Stimulated activated naive CD8-positive, alpha-beta T cell treated with anti-CD3 and anti-CD28 coated beads, Interleukin-15, Interleukin-2, amounts not matched to agents 100 ng/mL and 50 ng/mL, for 24 hours (primary cell): ENCODE measurements around the gene TXNRD2.

Experiments
- H3K27ac Mint-ChIP-seq: one replicate; pipeline ENCODE4 v1.8.0; 2021; ENCODE audit warnings: mild to moderate bottlenecking, mixed read lengths
- H3K27me3 Mint-ChIP-seq: one replicate; pipeline ENCODE4 v1.8.0; 2021; ENCODE audit warnings: mixed read lengths
- H3K36me3 Mint-ChIP-seq: one replicate; pipeline ENCODE4 v1.8.0; 2021; ENCODE audit warnings: low read depth, mixed read lengths
- H3K4me1 Mint-ChIP-seq: one replicate; pipeline ENCODE4 v1.8.0; 2021; ENCODE audit warnings: low read depth, mixed read lengths
- H3K4me3 Mint-ChIP-seq: one replicate; pipeline ENCODE4 v1.8.0; 2021; ENCODE audit warnings: mild to moderate bottlenecking, mixed read lengths
- H3K9me3 Mint-ChIP-seq: one replicate; pipeline ENCODE4 v1.8.0; 2021; ENCODE audit warnings: mixed read lengths

TXNRD2 gene

GRCh38 chr22:19873138-19873959, 68.3 kb downstream of the TXNRD2 start:
- Mint-ChIP-seq H3K36me3 (no peaks in the 10 kb centered on the region), H3K4me1 (peaks cover 8% of the 10 kb centered on the region), H3K27me3 (no peaks in the 10 kb centered on the region), H3K9me3 (no peaks in the 10 kb centered on the region), H3K27ac (no peak overlapping the region), H3K4me3 (no peak overlapping the region)

DNA sequence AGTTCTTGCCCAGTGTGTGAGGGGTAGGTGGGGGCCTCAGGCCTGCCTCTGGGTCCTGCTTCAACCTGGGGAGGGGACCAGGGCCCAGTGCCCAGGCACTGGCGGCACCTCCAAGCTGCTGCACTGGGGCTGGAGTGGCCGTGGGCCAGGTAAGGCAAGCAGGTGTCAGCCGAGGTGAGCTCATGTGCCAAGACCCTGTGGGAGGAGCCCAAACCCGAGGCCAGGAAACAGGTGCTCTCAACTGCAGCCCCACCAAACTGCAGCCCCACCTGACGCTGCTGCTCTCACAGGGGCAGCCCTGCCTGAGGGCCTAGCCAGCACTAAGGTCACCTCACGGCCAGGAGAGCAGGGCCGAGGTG, 68.9 kb downstream of the TXNRD2 start:
- Mint-ChIP-seq H3K4me1 (peaks cover 8% of the 10 kb centered on the region), H3K4me3 (no peak overlapping the region), H3K27me3 (no peaks in the 10 kb centered on the region), H3K36me3 (no peaks in the 10 kb centered on the region), H3K27ac (no peak overlapping the region), H3K9me3 (no peaks in the 10 kb centered on the region)

DNA sequence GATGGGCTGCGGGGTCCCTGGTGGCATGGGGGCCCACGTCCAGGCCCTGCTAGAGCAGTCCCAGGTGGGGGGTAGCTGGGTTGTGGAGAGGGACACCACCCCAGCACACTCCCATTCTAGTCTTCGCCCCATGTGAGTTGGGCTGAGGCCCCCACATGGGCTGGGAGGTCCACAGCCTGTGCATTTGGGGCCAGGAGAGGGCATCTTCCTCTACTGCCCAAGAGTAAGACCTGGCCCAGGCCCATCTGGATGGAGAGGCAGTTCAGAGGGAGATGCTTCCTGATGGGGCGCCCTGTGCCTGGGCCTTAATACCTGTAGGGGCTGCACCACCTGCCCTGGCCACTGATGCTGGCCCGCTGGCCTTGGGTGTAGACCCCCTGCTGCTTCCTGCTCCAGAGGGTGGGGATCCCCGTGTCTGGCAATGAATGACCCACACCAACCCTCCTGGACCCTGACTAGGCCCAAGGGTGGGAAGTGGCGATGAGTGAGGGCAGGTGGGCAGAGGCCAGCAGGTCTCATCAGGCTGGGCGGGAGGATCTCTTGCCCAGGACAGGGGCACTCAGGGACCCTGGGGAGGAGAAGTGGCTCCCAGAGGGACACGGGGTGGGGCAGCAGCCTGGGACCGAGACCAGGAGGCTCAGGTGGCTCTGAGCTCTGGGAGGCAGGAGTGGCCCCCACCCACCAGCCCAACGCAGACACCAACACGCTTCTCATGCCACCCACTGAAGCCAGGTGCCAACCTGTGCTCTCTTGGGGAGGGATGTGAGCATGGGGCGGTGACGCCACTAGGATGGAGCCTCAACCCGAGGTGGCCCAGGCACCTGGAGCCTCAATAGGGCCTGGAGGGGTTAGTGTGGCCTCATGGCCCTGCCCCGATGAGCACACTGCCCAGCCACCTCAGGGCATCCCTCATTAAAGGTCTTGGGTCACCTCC, 69.5 kb downstream of the TXNRD2 start:
- Mint-ChIP-seq H3K27me3 (no peaks in the 10 kb centered on the region), H3K36me3 (no peaks in the 10 kb centered on the region), H3K4me1 (peaks cover 8% of the 10 kb centered on the region), H3K27ac (no peak overlapping the region), H3K9me3 (no peaks in the 10 kb centered on the region), H3K4me3 (no peak overlapping the region)

DNA sequence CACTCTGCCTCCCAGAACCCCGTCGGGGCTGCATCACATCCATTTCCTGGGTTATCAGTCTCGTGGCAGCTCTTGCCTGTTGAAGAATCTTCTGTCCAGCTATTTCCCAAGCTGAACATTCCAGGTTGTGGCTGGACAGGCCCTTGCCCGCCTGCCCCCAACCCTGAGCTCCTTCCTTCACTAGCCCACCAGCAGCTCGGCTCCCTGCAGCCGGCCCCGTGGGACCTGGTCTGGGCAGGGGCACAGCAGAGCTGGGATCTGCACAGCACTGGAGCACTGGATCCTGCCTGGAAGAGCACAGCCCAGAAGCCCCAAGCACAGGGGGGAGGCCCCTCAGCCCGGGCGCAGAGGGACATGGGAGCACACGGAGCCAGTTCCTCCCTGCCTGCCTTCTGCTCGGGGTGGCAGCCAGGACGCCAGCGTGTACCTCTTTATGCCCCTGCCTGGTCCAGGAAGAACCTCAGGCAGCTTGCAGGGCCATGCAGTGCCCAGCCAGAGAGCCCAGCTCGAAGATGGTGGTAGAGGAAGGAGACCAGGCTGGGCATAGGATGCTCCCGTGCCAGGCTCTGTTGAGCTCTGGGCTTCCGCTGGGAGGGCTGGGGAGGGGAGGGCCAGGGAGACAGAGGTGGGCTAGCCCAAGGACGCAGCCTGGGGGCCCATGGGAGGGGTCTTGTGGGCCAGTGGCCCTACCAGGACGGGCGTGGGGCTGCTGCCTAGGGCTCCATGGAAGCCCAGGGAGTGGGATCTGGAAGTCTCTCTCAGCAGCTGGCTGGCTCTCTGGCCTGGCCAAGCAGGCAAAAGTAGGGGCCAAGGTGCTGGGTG, 70.4 kb downstream of the TXNRD2 start:
- Mint-ChIP-seq H3K4me3 (no peak overlapping the region), H3K9me3 (no peaks in the 10 kb centered on the region), H3K27me3 (no peaks in the 10 kb centered on the region), H3K4me1 (peaks cover 8% of the 10 kb centered on the region), H3K27ac (no peak overlapping the region), H3K36me3 (no peaks in the 10 kb centered on the region)

- Mint-ChIP-seq H3K4me1 (peaks cover 8% of the 10 kb centered on the region), H3K36me3 (no peaks in the 10 kb centered on the region), H3K4me3 (no peak overlapping the region), H3K27ac (no peak overlapping the region), H3K27me3 (no peaks in the 10 kb centered on the region), H3K9me3 (no peaks in the 10 kb centered on the region)
These were observed 71.2 kb downstream of the TXNRD2 start for GRCh38 chr22:19870153-19871022.

DNA sequence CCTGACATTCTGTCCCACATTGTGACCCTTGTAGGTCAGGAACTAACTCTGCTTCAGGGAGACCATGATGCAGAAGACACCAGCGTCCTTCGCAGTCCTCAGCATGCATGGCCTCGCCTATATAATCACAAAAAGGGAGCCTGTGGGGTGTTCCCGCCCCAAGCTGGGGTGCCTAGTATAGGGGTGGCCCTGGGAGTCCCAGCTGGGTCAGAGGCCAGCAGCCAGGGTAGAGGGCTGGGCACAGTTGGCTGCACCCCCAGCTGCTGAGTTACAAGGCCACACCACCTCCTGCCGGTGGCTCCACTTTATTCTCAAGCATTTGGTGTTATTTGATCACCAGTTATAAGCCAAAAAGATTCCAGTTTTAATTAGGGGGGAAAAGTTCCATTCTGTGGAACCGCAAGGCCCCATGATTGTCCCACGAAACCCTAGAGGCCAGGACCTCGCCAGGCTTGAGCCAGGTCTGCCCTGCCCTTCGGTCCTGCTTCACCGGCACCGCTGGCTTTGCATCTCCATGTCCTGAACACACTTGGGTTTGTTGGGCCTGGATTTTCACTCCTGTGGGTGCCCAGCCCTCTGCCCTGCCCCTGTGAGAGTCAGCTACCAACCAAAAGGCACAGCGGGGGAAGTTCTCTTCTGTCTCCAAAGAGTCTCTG, 72.0 kb downstream of the TXNRD2 start:
- Mint-ChIP-seq H3K9me3 (no peaks in the 10 kb centered on the region), H3K27ac (no peak overlapping the region), H3K36me3 (no peaks in the 10 kb centered on the region), H3K4me3 (no peak overlapping the region), H3K27me3 (no peaks in the 10 kb centered on the region), H3K4me1 (peaks cover 8% of the 10 kb centered on the region)

GRCh38 chr22:19868773-19869471, 72.7 kb downstream of the TXNRD2 start:
- H3K4me3 Mint-ChIP-seq: no peak overlapping the region
- peaks cover 1% of the 10 kb centered on the region for H3K4me1 Mint-ChIP-seq
- no peaks in the 10 kb centered on the region for H3K36me3 Mint-ChIP-seq
- H3K27ac Mint-ChIP-seq: no peak overlapping the region
- H3K9me3 Mint-ChIP-seq: no peaks in the 10 kb centered on the region
- no peaks in the 10 kb centered on the region for H3K27me3 Mint-ChIP-seq

DNA sequence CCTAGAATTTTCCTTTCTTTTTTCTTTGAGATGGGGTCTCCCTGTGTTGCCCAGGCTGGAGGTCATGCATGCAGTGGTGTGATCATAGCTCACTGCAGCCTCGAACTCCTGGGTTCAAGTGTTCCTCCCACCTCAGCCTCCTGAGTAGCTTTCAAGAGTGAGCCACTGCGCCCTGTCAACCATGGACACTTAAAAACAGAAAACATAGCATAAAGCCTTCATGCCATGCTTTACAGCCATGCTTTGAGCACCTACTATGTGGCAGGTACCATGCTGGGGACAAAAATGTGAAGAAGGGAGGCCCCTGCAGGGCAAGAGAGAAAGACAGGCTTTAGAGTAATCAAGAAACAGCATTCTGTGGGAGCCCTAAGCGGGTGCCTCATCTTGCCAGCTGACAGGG, 73.3 kb downstream of the TXNRD2 start:
- H3K4me3 Mint-ChIP-seq: no peak overlapping the region
- no peaks in the 10 kb centered on the region for H3K4me1 Mint-ChIP-seq
- H3K27me3 Mint-ChIP-seq: no peaks in the 10 kb centered on the region
- H3K9me3 Mint-ChIP-seq: no peaks in the 10 kb centered on the region
- no peak overlapping the region for H3K27ac Mint-ChIP-seq
- no peaks in the 10 kb centered on the region for H3K36me3 Mint-ChIP-seq

DNA sequence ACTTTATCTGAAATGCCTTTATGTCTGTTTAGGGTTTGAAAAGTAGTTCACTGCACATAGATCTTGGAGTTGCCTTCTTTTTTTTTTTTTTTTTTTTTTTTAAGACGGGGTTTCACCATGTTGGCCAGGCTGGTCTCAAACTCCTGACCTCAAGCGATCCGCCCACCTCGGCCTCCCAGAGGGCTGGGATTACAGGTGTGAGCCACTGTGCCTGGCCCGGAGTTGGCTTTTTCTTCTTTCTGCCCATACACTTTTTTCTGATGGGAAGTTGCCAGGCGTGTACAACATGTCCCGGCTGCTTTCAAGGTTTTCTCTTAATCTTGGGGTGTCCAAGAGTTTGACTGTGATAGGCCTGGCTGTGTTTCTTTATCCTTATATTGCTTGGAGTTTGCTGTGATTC, 74.0 kb downstream of the TXNRD2 start:
- Mint-ChIP-seq H3K9me3 (no peaks in the 10 kb centered on the region), H3K27ac (no peak overlapping the region), H3K36me3 (no peaks in the 10 kb centered on the region), H3K4me1 (no peaks in the 10 kb centered on the region), H3K4me3 (no peak overlapping the region), H3K27me3 (no peaks in the 10 kb centered on the region)

DNA sequence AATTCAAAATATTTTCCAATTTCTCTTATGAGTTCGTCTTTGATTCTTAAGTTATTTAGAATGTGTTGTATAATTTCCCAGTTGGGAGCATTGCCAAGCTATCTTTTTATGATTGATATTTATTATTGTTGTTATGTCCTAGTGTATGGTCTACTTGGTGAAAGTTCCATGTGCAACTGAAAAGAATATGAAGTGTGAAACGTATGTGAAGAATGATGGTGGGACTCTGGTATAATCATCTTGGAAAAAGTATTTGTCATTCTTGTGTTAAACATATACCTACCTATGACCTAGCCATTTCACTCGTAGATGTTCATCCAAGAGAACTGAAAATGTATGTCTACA, 75.0 kb downstream of the TXNRD2 start:
- no peak overlapping the region for H3K4me3 Mint-ChIP-seq
- H3K4me1 Mint-ChIP-seq: no peaks in the 10 kb centered on the region
- H3K36me3 Mint-ChIP-seq: no peaks in the 10 kb centered on the region
- H3K27ac Mint-ChIP-seq: no peak overlapping the region
- H3K9me3 Mint-ChIP-seq: no peaks in the 10 kb centered on the region
- no peaks in the 10 kb centered on the region for H3K27me3 Mint-ChIP-seq

DNA sequence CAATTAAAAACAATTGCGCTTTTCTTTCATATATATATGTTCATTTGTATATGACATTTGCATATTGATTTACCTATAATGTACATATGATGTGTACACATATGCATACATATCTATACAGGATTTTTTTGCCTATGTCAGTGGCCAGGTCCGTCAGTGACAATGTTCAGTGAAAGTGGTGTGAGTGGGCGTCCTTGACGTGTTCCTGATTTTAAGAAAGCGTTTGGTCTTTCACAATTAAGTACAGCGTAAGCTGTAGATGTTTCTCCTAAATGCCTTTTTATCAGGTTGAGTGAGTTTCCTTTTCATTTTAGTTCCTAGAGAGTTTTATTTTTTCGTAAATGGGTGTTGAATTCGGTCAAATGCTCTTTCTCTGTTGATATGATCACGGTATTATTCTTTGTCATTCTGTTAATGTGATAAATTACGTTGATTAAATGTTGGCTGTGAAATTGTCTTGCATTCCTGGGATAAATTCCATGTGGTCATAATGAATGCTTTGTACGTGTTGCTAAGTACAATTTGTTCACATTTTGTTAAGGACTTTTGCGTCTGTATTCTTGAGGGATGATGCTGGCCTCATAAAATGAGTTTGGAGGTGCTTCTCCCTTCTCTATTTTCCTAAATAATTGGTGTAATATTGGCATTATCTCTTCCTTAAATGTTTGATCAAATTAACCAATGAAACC, 76.3 kb downstream of the TXNRD2 start:
- H3K4me3 Mint-ChIP-seq: no peak overlapping the region
- no peaks in the 10 kb centered on the region for H3K9me3 Mint-ChIP-seq
- H3K27me3 Mint-ChIP-seq: no peaks in the 10 kb centered on the region
- no peak overlapping the region for H3K27ac Mint-ChIP-seq
- H3K4me1 Mint-ChIP-seq: no peaks in the 10 kb centered on the region
- H3K36me3 Mint-ChIP-seq: no peaks in the 10 kb centered on the region

DNA sequence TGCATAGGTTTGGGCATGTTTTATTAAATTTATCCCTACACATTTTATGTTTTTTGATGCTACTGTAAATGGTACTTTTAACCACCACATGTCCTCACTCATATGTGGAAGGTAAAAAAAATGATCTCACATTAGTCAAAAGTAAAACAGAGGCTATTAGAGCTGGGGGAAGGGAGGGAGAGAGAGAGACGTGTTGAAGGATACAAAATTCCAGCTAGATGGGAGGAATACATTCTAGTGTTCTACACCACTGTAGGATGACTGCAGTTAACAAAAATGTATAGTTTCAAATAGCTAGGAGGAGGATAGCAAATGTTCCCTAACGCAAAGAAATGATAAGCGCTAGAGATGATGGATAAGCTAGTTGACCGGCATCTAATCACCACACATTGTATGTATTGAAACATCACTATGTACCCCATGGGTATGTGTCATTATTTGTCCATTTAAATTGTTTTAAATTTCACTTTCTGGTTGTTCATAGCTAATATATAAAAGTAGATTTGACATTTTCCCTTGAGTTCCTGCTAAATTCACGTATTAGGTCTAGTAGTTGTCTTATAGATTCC, 77.0 kb downstream of the TXNRD2 start:
- Mint-ChIP-seq H3K9me3 (no peaks in the 10 kb centered on the region), H3K27me3 (no peaks in the 10 kb centered on the region), H3K36me3 (no peaks in the 10 kb centered on the region), H3K4me3 (no peak overlapping the region), H3K4me1 (peaks cover 2% of the 10 kb centered on the region), H3K27ac (no peak overlapping the region)

DNA sequence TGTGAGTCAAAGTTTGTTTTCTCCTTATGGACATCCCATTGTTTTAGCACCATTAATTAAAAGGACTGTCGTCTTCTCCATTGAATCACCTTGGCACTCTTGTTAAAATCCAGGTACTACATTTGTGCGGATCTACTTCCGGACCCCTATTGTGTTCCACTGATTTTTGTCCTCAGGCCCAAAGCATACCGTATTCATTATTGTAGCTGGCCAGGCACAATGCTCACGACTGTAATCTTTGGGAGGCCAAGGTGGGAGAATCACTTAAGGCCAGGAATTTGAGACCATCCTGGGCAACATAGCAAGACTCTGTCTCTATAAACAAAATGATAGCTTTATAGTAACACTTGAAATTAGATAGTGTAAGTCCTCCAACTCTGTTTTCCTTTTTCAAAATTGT, 78.0 kb downstream of the TXNRD2 start:
- no peaks in the 10 kb centered on the region for H3K36me3 Mint-ChIP-seq
- H3K9me3 Mint-ChIP-seq: no peaks in the 10 kb centered on the region
- peaks cover 4% of the 10 kb centered on the region for H3K4me1 Mint-ChIP-seq
- H3K27ac Mint-ChIP-seq: no peak overlapping the region
- H3K27me3 Mint-ChIP-seq: no peaks in the 10 kb centered on the region
- no peak overlapping the region for H3K4me3 Mint-ChIP-seq
